Measurements from ENCODE around the gene PARD3.

The PARD3 gene

GRCh38 chr10:34661580-34661979 lies 153.5 kb downstream of the PARD3 start:
- WGBS (ENCODE audit: insufficient coverage), result 90% methylated on average over 2 of the region's 2 CpGs
- Histone ChIP-seq H3K4me1 (ENCODE audit: control extremely low read depth in 1 of 4, control insufficient read depth in 4 of 4, insufficient read depth in 4 of 4, low read length in 3 of 4) (peaks cover 0 to 11% (median 2%) of the 10 kb centered on the region in 4 experiments), H3K36me3 (ENCODE audit: control insufficient read depth in 4 of 4, insufficient read depth in 4 of 4, low read length in 3 of 4) (no peaks in the 10 kb centered on the region), H3K27ac (ENCODE audit: insufficient read depth in 1 of 2, low read depth in 1 of 2, low read length in 2 of 2, poor library complexity in 1 of 2, severe bottlenecking in 2 of 2) (no peak overlapping the region), H3K4me3 (ENCODE audit: control insufficient read depth in 1 of 7, extremely low read depth in 1 of 7, insufficient read depth in 4 of 7, low read depth in 2 of 7, low read length in 6 of 7) (no peak overlapping the region), H3K9me3 (ENCODE audit: control extremely low read depth in 1 of 5, control insufficient read depth in 4 of 5, insufficient read depth in 2 of 5, low read depth in 1 of 5, low read length in 4 of 5) (no peaks in the 10 kb centered on the region), H3K27me3 (replicated peaks in 2 of 5; ENCODE audit: control insufficient read depth in 4 of 5, insufficient read depth in 5 of 5, low read length in 4 of 5) (no peaks in the 10 kb centered on the region)
- ChIA-PET CTCF (interaction anchor here (1.4 to 2.2 kb wide), 3 partner anchors 13 to 365 kb away, joined by 3 to 6 read pairs (median 4); no protein-coding TSS in a partner anchor), POLR2A (no interaction called here)
- no peak for DNase-seq

GRCh38 chr10:34658934-34659333 lies 156.2 kb downstream of the PARD3 start:
- no peak for DNase-seq

GRCh38 chr10:34656661-34657060 lies 158.4 kb downstream of the PARD3 start:
- DNase-seq, result no peak
- peaks cover 0 to 4% (median 2%) of the 10 kb centered on the region in 4 experiments for H3K4me1 ChIP-seq (ENCODE audit: control extremely low read depth in 1 of 4, control insufficient read depth in 4 of 4, insufficient read depth in 4 of 4, low read length in 3 of 4)
- no peak overlapping the region for H3K4me3 ChIP-seq (ENCODE audit: control insufficient read depth in 1 of 7, extremely low read depth in 1 of 7, insufficient read depth in 4 of 7, low read depth in 2 of 7, low read length in 6 of 7)
- WGBS (ENCODE audit: insufficient coverage), result 100% methylated on average over 3 of the region's 4 CpGs
- no peak overlapping the region for H3K27ac ChIP-seq (ENCODE audit: insufficient read depth in 1 of 2, low read depth in 1 of 2, low read length in 2 of 2, poor library complexity in 1 of 2, severe bottlenecking in 2 of 2)
- CTCF ChIA-PET, result interaction anchor here (0.7 to 4.8 kb wide), 4 partner anchors 9 to 1326 kb away, joined by 3 to 19 read pairs (median 3); no protein-coding TSS in a partner anchor
- no peaks in the 10 kb centered on the region for H3K36me3 ChIP-seq (ENCODE audit: control insufficient read depth in 4 of 4, insufficient read depth in 4 of 4, low read length in 3 of 4)
- POLR2A ChIA-PET, result interaction anchor here (0.5 kb wide), 1 partner anchor 837 kb away, joined by 5 read pairs; no protein-coding TSS in a partner anchor
- no peaks in the 10 kb centered on the region for H3K27me3 ChIP-seq (replicated peaks in 2 of 5; ENCODE audit: control insufficient read depth in 4 of 5, insufficient read depth in 5 of 5, low read length in 4 of 5)
- H3K9me3 ChIP-seq (ENCODE audit: control extremely low read depth in 1 of 5, control insufficient read depth in 4 of 5, insufficient read depth in 2 of 5, low read depth in 1 of 5, low read length in 4 of 5), result no peaks in the 10 kb centered on the region

More at GRCh38 chr10:34658934-34659333, 156.2 kb downstream of the PARD3 start:
- no peaks in the 10 kb centered on the region for H3K27me3 ChIP-seq (replicated peaks in 2 of 5; ENCODE audit: control insufficient read depth in 4 of 5, insufficient read depth in 5 of 5, low read length in 4 of 5)
- no peaks in the 10 kb centered on the region for H3K9me3 ChIP-seq (ENCODE audit: control extremely low read depth in 1 of 5, control insufficient read depth in 4 of 5, insufficient read depth in 2 of 5, low read depth in 1 of 5, low read length in 4 of 5)
- no peaks in the 10 kb centered on the region for H3K36me3 ChIP-seq (ENCODE audit: control insufficient read depth in 4 of 4, insufficient read depth in 4 of 4, low read length in 3 of 4)
- H3K4me1 ChIP-seq (ENCODE audit: control extremely low read depth in 1 of 4, control insufficient read depth in 4 of 4, insufficient read depth in 4 of 4, low read length in 3 of 4), result peaks cover 0 to 4% (median 2%) of the 10 kb centered on the region in 4 experiments
- H3K27ac ChIP-seq (ENCODE audit: insufficient read depth in 1 of 2, low read depth in 1 of 2, low read length in 2 of 2, poor library complexity in 1 of 2, severe bottlenecking in 2 of 2), result no peak overlapping the region
- WGBS (ENCODE audit: insufficient coverage), result no CpG with 5 or more reads among the region's 1 CpG
- POLR2A ChIA-PET, result no interaction called here
- CTCF ChIA-PET, result no interaction called here
- no peak overlapping the region for H3K4me3 ChIP-seq (ENCODE audit: control insufficient read depth in 1 of 7, extremely low read depth in 1 of 7, insufficient read depth in 4 of 7, low read depth in 2 of 7, low read length in 6 of 7)

GRCh38 chr10:34655286-34656170 lies 159.6 kb downstream of the PARD3 start:
- Histone ChIP-seq H3K4me3 (ENCODE audit: control insufficient read depth in 1 of 7, extremely low read depth in 1 of 7, insufficient read depth in 4 of 7, low read depth in 2 of 7, low read length in 6 of 7) (no peak overlapping the region), H3K27ac (ENCODE audit: insufficient read depth in 1 of 2, low read depth in 1 of 2, low read length in 2 of 2, poor library complexity in 1 of 2, severe bottlenecking in 2 of 2) (no peak overlapping the region), H3K27me3 (replicated peaks in 2 of 5; ENCODE audit: control insufficient read depth in 4 of 5, insufficient read depth in 5 of 5, low read length in 4 of 5) (peaks cover 0 to 4% (median 0%) of the 10 kb centered on the region in 5 experiments), H3K4me1 (ENCODE audit: control extremely low read depth in 1 of 4, control insufficient read depth in 4 of 4, insufficient read depth in 4 of 4, low read length in 3 of 4) (peaks cover 0 to 4% (median 2%) of the 10 kb centered on the region in 4 experiments), H3K9me3 (ENCODE audit: control extremely low read depth in 1 of 5, control insufficient read depth in 4 of 5, insufficient read depth in 2 of 5, low read depth in 1 of 5, low read length in 4 of 5) (no peaks in the 10 kb centered on the region), H3K36me3 (ENCODE audit: control insufficient read depth in 4 of 4, insufficient read depth in 4 of 4, low read length in 3 of 4) (no peaks in the 10 kb centered on the region)
- WGBS (ENCODE audit: insufficient coverage), result 0% methylated on average over 3 of the region's 6 CpGs
- ChIA-PET CTCF (interaction anchor here (0.5 to 4.8 kb wide), 9 partner anchors 10 to 1324 kb away, joined by 3 to 19 read pairs (median 3); no protein-coding TSS in a partner anchor), POLR2A (no interaction called here)
- peak; percentile 61 to 77 (median 70) for DNase-seq

DNA sequence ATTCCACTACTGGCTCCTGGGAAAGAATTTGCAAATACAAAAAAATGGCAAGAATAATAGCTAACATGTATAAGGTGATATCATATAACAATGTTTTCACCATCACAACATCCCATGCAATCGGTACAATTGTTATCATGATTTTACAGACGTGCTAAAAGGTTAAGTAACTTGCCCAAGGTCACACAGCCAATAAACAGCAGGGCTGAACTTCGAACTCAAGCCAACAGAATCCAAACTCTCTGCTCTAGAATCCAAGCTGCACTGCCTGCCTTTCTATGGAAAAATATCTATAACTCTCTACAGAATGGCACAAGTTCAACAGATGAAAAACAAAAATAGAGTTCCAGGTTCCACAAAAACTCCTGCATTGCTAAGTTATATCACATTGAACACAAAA lies 160.9 kb downstream of the PARD3 start:
- DNase-seq, result no peak
- Histone ChIP-seq H3K27me3 (replicated peaks in 2 of 5; ENCODE audit: control insufficient read depth in 4 of 5, insufficient read depth in 5 of 5, low read length in 4 of 5) (peaks cover 0 to 4% (median 0%) of the 10 kb centered on the region in 5 experiments), H3K27ac (ENCODE audit: insufficient read depth in 1 of 2, low read depth in 1 of 2, low read length in 2 of 2, poor library complexity in 1 of 2, severe bottlenecking in 2 of 2) (no peak overlapping the region), H3K4me3 (ENCODE audit: control insufficient read depth in 1 of 7, extremely low read depth in 1 of 7, insufficient read depth in 4 of 7, low read depth in 2 of 7, low read length in 6 of 7) (no peak overlapping the region), H3K36me3 (ENCODE audit: control insufficient read depth in 4 of 4, insufficient read depth in 4 of 4, low read length in 3 of 4) (no peaks in the 10 kb centered on the region), H3K9me3 (ENCODE audit: control extremely low read depth in 1 of 5, control insufficient read depth in 4 of 5, insufficient read depth in 2 of 5, low read depth in 1 of 5, low read length in 4 of 5) (no peaks in the 10 kb centered on the region), H3K4me1 (ENCODE audit: control extremely low read depth in 1 of 4, control insufficient read depth in 4 of 4, insufficient read depth in 4 of 4, low read length in 3 of 4) (peaks cover 0 to 4% (median 2%) of the 10 kb centered on the region in 4 experiments)
- 95% methylated on average over 3 of the region's 3 CpGs for WGBS (ENCODE audit: insufficient coverage)
- ChIA-PET CTCF (interaction anchor here (1.4 to 4.8 kb wide), 4 partner anchors 9 to 341 kb away, joined by 3 to 19 read pairs (median 4); no protein-coding TSS in a partner anchor), POLR2A (no interaction called here)

DNA sequence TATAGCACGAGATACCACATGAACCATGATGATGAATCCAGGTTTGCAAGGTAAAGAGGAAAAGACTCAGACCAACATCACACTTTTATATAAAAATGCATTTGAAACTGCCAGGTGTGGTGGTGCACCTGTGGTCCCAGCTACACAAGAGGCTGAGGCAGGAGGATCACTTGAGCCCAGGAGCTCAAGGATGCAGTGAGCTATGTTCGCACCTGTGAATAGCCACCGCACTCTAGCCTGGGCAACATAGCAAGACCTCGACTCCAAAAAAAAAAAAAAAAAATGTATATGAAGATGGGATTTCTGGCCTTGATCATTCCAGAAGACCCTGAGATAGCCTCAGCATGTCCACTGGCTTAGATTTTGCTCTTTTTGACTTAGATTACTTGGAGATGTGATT lies 161.6 kb downstream of the PARD3 start:
- Histone ChIP-seq H3K9me3 (ENCODE audit: control extremely low read depth in 1 of 5, control insufficient read depth in 4 of 5, insufficient read depth in 2 of 5, low read depth in 1 of 5, low read length in 4 of 5) (no peaks in the 10 kb centered on the region), H3K36me3 (ENCODE audit: control insufficient read depth in 4 of 4, insufficient read depth in 4 of 4, low read length in 3 of 4) (no peaks in the 10 kb centered on the region), H3K27me3 (replicated peaks in 2 of 5; ENCODE audit: control insufficient read depth in 4 of 5, insufficient read depth in 5 of 5, low read length in 4 of 5) (peaks cover 0 to 4% (median 0%) of the 10 kb centered on the region in 5 experiments), H3K4me1 (ENCODE audit: control extremely low read depth in 1 of 4, control insufficient read depth in 4 of 4, insufficient read depth in 4 of 4, low read length in 3 of 4) (peaks cover 0 to 3% (median under 1%) of the 10 kb centered on the region in 4 experiments), H3K27ac (ENCODE audit: insufficient read depth in 1 of 2, low read depth in 1 of 2, low read length in 2 of 2, poor library complexity in 1 of 2, severe bottlenecking in 2 of 2) (no peak overlapping the region), H3K4me3 (ENCODE audit: control insufficient read depth in 1 of 7, extremely low read depth in 1 of 7, insufficient read depth in 4 of 7, low read depth in 2 of 7, low read length in 6 of 7) (no peak overlapping the region)
- ChIA-PET POLR2A (no interaction called here), CTCF (interaction anchor here (4.8 kb wide), 1 partner anchor 14 kb away, joined by 19 read pairs; no protein-coding TSS in a partner anchor)
- 96% methylated on average over 3 of the region's 4 CpGs for WGBS (ENCODE audit: insufficient coverage)
- DNase-seq, result no peak
